Loucy (cell line): ENCODE measurements around the gene PLCG1.
A peak's percentile ranks its signal among the peaks of the same experiment; 100 is the strongest.

Source experiments
- H2AFZ ChIP-seq: fragments of 200-600 bp; sonication (generic); 2 replicates; pipeline ENCODE4 v1.6.0; 2016; ENCODE audit warnings: antibody characterized with exemption, mild to moderate bottlenecking, low read length, moderate library complexity
- H3F3A ChIP-seq: fragments of 200-600 bp; 2 replicates; pipeline ENCODE4 v1.6.0; 2016; ENCODE audit warnings: antibody characterized with exemption, low read depth, mild to moderate bottlenecking
- H3K27me3 ChIP-seq: fragments of 200-600 bp; sonication (generic); 2 replicates; pipeline ENCODE4 v1.6.1; 2014; ENCODE audit warnings: low read length, mild to moderate bottlenecking; ENCODE audit not compliant: insufficient read depth, poor library complexity, severe bottlenecking
- H3K36me3 ChIP-seq: fragments of 200-600 bp; sonication (generic); 2 replicates; pipeline ENCODE4 v1.6.1; 2016; ENCODE audit warnings: low read length; ENCODE audit not compliant: insufficient read depth
- H3K4me1 ChIP-seq: fragments of 200-600 bp; sonication (generic); 2 replicates; pipeline ENCODE4 v1.5.1; 2014; ENCODE audit warnings: low read length, mild to moderate bottlenecking; ENCODE audit not compliant: insufficient read depth, poor library complexity, severe bottlenecking
- H3K4me2 ChIP-seq: fragments of 200-600 bp; sonication (generic); 2 replicates; pipeline ENCODE4 v1.6.0; 2014; ENCODE audit warnings: antibody characterized with exemption, low read length, low read depth, mild to moderate bottlenecking; ENCODE audit not compliant: poor library complexity, severe bottlenecking
- H3K4me3 ChIP-seq: fragments of 200-600 bp; sonication (generic); 2 replicates; pipeline ENCODE4 v1.5.1; 2014; ENCODE audit warnings: low read length, mild to moderate bottlenecking, mixed read lengths; ENCODE audit not compliant: poor library complexity, severe bottlenecking
- H3K79me2 ChIP-seq: fragments of 200-600 bp; sonication (generic); 2 replicates; pipeline ENCODE4 v1.6.1; 2014; ENCODE audit warnings: low read length; ENCODE audit not compliant: insufficient read depth
- H3K9ac ChIP-seq: fragments of 200-600 bp; sonication (generic); 2 replicates; pipeline ENCODE4 v1.6.0; 2014; ENCODE audit warnings: mild to moderate bottlenecking, low read depth, low read length, moderate library complexity; ENCODE audit not compliant: poor library complexity, severe bottlenecking
- H3K9me2 ChIP-seq: fragments of 200-600 bp; sonication (generic); replicated peaks from 2 replicates; pipeline ENCODE4 v1.6.1; 2016; ENCODE audit warnings: low read depth, low read length, mixed read lengths
- H3K9me3 ChIP-seq: fragments of 200-600 bp; sonication (generic); 2 replicates; pipeline ENCODE4 v1.6.1; 2014; ENCODE audit warnings: mild to moderate bottlenecking, antibody characterized with exemption, low read length, low read depth; ENCODE audit not compliant: insufficient read depth
- H4K20me1 ChIP-seq: fragments of 200-600 bp; sonication (generic); 2 replicates; pipeline ENCODE4 v1.6.0; 2014; ENCODE audit warnings: antibody characterized with exemption, low read length, mild to moderate bottlenecking; ENCODE audit not compliant: insufficient read depth, poor library complexity, severe bottlenecking
- EZH2phosphoT487 ChIP-seq: fragments of 200-600 bp; IDR thresholded peaks from 2 replicates; pipeline ENCODE4 v1.6.1; 2018; ENCODE audit warnings: antibody characterized with exemption, mild to moderate bottlenecking, moderate library complexity, borderline replicate concordance
- TF ChIP-seq, protein P1 (sequence below): fragments of 200-600 bp; sonication (generic); conservative IDR thresholded peaks from 2 replicates; pipeline ENCODE4 v1.5.1; 2014; ENCODE audit warnings: mild to moderate bottlenecking, antibody characterized with exemption, low read length

PLCG1 gene

DNA sequence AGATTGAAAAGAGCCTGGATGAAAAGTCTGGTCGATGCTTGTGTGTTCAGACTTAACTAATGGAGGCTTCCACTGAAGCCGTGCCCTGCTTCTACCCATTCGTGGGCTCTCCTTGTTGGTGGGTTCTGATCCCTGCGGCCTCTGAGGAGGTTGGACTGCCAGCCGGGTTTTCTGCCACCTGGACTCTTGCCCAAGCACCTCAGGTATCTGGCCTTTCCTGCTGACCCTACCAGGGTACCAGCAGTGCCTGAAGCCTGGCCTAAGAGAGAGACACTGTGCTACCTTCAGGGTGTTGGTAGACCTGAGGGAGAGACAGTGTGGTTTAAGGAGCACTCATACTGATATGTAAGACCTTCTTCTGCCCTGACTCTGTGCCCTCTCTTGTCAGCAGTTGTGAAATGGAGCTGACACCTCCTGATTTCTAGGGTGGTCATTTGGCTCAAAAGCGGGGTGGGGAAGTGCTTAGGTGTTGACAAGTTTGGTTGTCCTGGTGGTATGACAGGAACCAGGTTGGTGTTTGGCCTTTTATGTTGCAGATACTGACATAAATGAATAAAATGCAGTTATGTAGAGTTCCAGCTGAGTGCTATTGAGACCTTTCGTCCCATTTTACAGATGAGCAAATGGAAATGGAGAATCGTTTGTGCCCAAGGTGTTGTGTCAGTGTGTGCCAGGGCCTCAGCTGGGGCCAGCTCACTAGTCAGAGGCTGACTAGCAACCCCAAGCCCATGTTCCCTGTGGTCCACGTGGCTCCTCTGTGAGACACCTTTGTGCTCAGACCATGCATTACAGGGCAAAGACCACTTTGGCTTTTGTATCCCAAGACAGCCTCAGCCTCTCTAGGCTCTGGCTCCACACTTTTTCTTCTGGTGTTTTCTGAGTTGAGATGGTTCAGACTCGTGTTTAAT is 3.1 kb downstream of the PLCG1 start:
- peaks cover 8% of the 10 kb centered on the region; the same call in 1 of the 2 replicates for H3K36me3 ChIP-seq
- peaks cover 68% of the 10 kb centered on the region for H3K4me1 ChIP-seq
- TF ChIP-seq, protein P1, sequence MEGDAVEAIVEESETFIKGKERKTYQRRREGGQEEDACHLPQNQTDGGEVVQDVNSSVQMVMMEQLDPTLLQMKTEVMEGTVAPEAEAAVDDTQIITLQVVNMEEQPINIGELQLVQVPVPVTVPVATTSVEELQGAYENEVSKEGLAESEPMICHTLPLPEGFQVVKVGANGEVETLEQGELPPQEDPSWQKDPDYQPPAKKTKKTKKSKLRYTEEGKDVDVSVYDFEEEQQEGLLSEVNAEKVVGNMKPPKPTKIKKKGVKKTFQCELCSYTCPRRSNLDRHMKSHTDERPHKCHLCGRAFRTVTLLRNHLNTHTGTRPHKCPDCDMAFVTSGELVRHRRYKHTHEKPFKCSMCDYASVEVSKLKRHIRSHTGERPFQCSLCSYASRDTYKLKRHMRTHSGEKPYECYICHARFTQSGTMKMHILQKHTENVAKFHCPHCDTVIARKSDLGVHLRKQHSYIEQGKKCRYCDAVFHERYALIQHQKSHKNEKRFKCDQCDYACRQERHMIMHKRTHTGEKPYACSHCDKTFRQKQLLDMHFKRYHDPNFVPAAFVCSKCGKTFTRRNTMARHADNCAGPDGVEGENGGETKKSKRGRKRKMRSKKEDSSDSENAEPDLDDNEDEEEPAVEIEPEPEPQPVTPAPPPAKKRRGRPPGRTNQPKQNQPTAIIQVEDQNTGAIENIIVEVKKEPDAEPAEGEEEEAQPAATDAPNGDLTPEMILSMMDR: no peak
- TF ChIP-seq EZH2phosphoT487: no peak
- H3K4me2 ChIP-seq: peak overlapping the region; percentile 87
- H3K9ac ChIP-seq: peak overlapping the region; percentile 95
- peaks cover 74% of the 10 kb centered on the region for H4K20me1 ChIP-seq
- no peaks in the 10 kb centered on the region for H3K9me2 ChIP-seq
- H3K27me3 ChIP-seq: no peaks in the 10 kb centered on the region
- H2AFZ ChIP-seq: no peak overlapping the region
- H3K9me3 ChIP-seq: no peaks in the 10 kb centered on the region
- peak overlapping the region; percentile 94 for H3K4me3 ChIP-seq
- H3K79me2 ChIP-seq: peaks cover 82% of the 10 kb centered on the region
- no peaks in the 10 kb centered on the region for H3F3A ChIP-seq

- Histone ChIP-seq H4K20me1 (peaks cover 82% of the 10 kb centered on the region), H3K9me2 (no peaks in the 10 kb centered on the region), H3K4me1 (peaks cover 73% of the 10 kb centered on the region), H3K4me2 (peak overlapping the region; percentile 87), H3K9ac (peak overlapping the region; percentile 31), H3K36me3 (peaks cover 8% of the 10 kb centered on the region; the same call in 1 of the 2 replicates), H2AFZ (no peak overlapping the region), H3F3A (no peaks in the 10 kb centered on the region), H3K4me3 (peak overlapping the region; percentile 94), H3K79me2 (peaks cover 88% of the 10 kb centered on the region), H3K9me3 (no peaks in the 10 kb centered on the region), H3K27me3 (no peaks in the 10 kb centered on the region)
- TF ChIP-seq, protein P1: no peak
- TF ChIP-seq EZH2phosphoT487: no peak
Observed at GRCh38 chr20:41141153-41141815, 3.9 kb downstream of the PLCG1 start.

DNA sequence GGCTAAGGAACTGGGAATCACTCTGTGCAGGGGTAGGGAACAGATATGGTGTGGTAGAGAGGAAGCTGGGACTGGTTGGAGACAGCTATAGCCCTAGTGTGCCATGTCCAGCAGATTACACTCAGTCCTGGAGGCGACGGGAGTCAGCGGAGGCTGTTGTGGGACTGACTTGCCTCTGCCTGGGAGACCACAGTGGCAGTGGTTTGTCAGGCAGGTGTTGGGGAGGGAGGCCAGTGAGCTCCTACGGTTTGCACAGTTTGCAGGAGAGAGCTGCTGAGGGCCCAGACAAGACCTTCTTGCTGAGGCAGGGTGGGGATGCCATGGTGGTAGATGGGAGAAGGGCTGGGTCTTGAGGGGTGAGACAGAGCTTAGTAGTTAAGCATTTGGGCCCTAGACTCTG is 4.9 kb downstream of the PLCG1 start:
- no peak overlapping the region for H2AFZ ChIP-seq
- peak overlapping the region; percentile 31 for H3K9ac ChIP-seq
- H3K79me2 ChIP-seq: peaks cover 95% of the 10 kb centered on the region
- H3K27me3 ChIP-seq: no peaks in the 10 kb centered on the region
- peaks cover 8% of the 10 kb centered on the region; the same call in 1 of the 2 replicates for H3K36me3 ChIP-seq
- H3K4me3 ChIP-seq: peak overlapping the region; percentile 94
- peaks cover 91% of the 10 kb centered on the region for H4K20me1 ChIP-seq
- TF ChIP-seq, protein P1: no peak
- no peak for TF ChIP-seq EZH2phosphoT487
- no peaks in the 10 kb centered on the region for H3K9me3 ChIP-seq
- no peaks in the 10 kb centered on the region for H3F3A ChIP-seq
- no peaks in the 10 kb centered on the region for H3K9me2 ChIP-seq
- H3K4me2 ChIP-seq: peak overlapping the region; percentile 87
- H3K4me1 ChIP-seq: peaks cover 83% of the 10 kb centered on the region
